MCF 10A (cell line): ENCODE results near the gene THOC5. TPM values are rescaled to one million over a fixed set of nuclear protein-coding genes. Genes with fewer than 3 reads are reported as not detected.

ENCODE experiments used
- BruUV-seq: library from RNA; stranded (reverse); fragments of 400-500 nt; replicated peaks from 2 replicates; lab custom pipeline; 2021; lab: Mats Ljungman, UMichigan
- CTCF ChIA-PET: fragments of 300-600 bp; sonication (Branson Sonifier 250); formaldehyde crosslinking; extraction: SDS; loops from one replicate; lab custom pipeline; 2021; ENCODE audit warnings: antibody characterized with exemption, inconsistent platforms; lab: Yijun Ruan, JAX
- POLR2A ChIA-PET: fragments of 300-600, 350-650 bp; sonication (Branson Sonifier 250); formaldehyde crosslinking; extraction: SDS; loops from one replicate; lab custom pipeline; 2020; ENCODE audit warnings: antibody characterized with exemption, inconsistent platforms; lab: Yijun Ruan, JAX
- DNase-seq: peaks from one replicate; pipeline ENCODE4 v3.0.0-alpha.2; 2018; ENCODE audit not compliant: unreplicated experiment
- H3K27ac Mint-ChIP-seq: one replicate; pipeline ENCODE4 v1.8.0; 2022; ENCODE audit warnings: mild to moderate bottlenecking, low read depth, mixed read lengths; ENCODE audit not compliant: unreplicated experiment
- H3K27me3 Mint-ChIP-seq: one replicate; pipeline ENCODE4 v1.8.0; 2022; ENCODE audit warnings: mixed read lengths; ENCODE audit not compliant: insufficient read depth, unreplicated experiment
- H3K36me3 Mint-ChIP-seq: one replicate; pipeline ENCODE4 v1.8.0; 2022; ENCODE audit warnings: mild to moderate bottlenecking, moderate library complexity, mixed read lengths; ENCODE audit not compliant: insufficient read depth, unreplicated experiment
- H3K4me1 Mint-ChIP-seq: one replicate; pipeline ENCODE4 v1.8.0; 2022; ENCODE audit warnings: mixed read lengths; ENCODE audit not compliant: insufficient read depth, unreplicated experiment
- H3K4me3 Mint-ChIP-seq: one replicate; pipeline ENCODE4 v1.8.0; 2022; ENCODE audit warnings: mild to moderate bottlenecking, moderate library complexity, mixed read lengths; ENCODE audit not compliant: unreplicated experiment
- H3K9me3 Mint-ChIP-seq: one replicate; pipeline ENCODE4 v1.8.0; 2022; ENCODE audit warnings: mixed read lengths; ENCODE audit not compliant: unreplicated experiment
- intact Hi-C: fragments of 100-400 bp; cut with micrococcal nuclease; formaldehyde crosslinking; loops from 2 replicates; pipeline ENCODE4 v1.14.1; 2022
- total RNA-seq: library from RNA; stranded (reverse); gene quantifications from 2 replicates; pipeline ENCODE4 v1.2.3, GENCODE V29; 2022
- TF ChIP-seq, protein P1 (sequence below): fragments of 200-600 bp; IDR thresholded peaks from one replicate; pipeline ENCODE4 v1.8.0; 2022; ENCODE audit warnings: antibody characterized with exemption, mild to moderate bottlenecking; ENCODE audit not compliant: unreplicated experiment

Gene THOC5
- total RNA-seq, 1 experiment from 2014 or later, result 51.3 TPM

- no peak overlapping the region for H3K27ac Mint-ChIP-seq
- no peaks in the 10 kb centered on the region for H3K9me3 Mint-ChIP-seq
- H3K27me3 Mint-ChIP-seq, result peaks cover 49% of the 10 kb centered on the region
- ChIA-PET POLR2A (no interaction called here), CTCF (interaction anchor here (0.6 kb wide), 1 partner anchor 56 kb away, joined by 3 read pairs; no protein-coding TSS in a partner anchor)
- H3K4me3 Mint-ChIP-seq, result no peak overlapping the region
- no peaks in the 10 kb centered on the region for H3K36me3 Mint-ChIP-seq
- intact Hi-C loops, result no loop called here
- no peak for DNase-seq
- BruUV-seq, result no TSS peak
- H3K4me1 Mint-ChIP-seq, result peaks cover 6% of the 10 kb centered on the region
- TF ChIP-seq, protein P1, sequence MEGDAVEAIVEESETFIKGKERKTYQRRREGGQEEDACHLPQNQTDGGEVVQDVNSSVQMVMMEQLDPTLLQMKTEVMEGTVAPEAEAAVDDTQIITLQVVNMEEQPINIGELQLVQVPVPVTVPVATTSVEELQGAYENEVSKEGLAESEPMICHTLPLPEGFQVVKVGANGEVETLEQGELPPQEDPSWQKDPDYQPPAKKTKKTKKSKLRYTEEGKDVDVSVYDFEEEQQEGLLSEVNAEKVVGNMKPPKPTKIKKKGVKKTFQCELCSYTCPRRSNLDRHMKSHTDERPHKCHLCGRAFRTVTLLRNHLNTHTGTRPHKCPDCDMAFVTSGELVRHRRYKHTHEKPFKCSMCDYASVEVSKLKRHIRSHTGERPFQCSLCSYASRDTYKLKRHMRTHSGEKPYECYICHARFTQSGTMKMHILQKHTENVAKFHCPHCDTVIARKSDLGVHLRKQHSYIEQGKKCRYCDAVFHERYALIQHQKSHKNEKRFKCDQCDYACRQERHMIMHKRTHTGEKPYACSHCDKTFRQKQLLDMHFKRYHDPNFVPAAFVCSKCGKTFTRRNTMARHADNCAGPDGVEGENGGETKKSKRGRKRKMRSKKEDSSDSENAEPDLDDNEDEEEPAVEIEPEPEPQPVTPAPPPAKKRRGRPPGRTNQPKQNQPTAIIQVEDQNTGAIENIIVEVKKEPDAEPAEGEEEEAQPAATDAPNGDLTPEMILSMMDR, result no peak
Measured at GRCh38 chr22:29480262-29480511, 73.4 kb downstream of the THOC5 start.

DNA sequence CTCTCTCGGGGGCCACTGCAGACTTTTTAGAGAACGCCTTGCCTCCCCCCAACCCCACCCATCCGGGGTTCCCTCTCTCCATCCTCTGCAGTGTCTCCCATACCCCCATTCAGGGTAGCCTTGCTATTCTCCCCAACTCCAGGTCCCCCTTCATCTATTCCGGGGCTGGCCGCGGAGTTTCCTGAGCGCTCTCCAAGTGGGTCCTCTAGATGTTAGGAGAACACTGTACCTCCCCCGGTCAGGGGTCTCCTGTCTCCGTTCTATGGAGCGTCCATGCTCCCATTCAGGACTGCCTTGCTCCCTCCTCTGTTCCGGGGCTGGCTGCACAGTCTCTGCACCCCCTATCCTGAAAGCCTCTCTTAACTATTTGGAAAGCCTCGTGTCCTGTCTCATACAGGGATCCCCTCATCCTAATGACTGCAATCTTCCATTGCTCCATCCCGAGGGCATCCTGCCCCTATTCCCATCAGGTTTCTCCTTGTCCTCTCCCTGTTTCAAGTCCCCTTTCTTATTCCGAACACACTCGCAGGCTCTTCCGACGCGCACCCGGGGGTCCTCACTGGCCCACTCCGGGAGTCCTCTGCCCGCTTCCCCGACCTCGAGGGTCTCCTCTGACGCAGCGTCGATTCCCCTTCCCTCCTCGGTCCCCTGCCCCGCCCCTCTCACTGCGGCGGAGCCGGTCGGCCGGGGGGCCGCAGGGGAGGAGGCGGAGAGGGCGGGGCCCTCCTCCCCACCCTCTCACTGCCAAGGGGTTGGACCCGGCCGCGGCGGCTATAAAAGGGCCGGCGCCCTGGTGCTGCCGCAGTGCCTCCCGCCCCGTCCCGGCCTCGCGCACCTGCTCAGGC, 73.9 kb downstream of the THOC5 start, which contains the start of gene NEFH:
Gene NEFH, plus strand, starts transcription at position 802 of the 845 bp plus-strand sequence. CDS start 45 bp downstream, outside the sequence.
- no peaks in the 10 kb centered on the region for H3K9me3 Mint-ChIP-seq
- no peak within 1 kb of the TSS for H3K27ac Mint-ChIP-seq
- TF ChIP-seq, protein P1, result no peak
- intact Hi-C loops, result no loop called here
- peaks cover 52% of the 10 kb centered on the region for H3K27me3 Mint-ChIP-seq
- H3K4me1 Mint-ChIP-seq, result peaks cover 6% of the 10 kb centered on the region
- DNase-seq, result no peak
- ChIA-PET CTCF (interaction anchor here (0.6 kb wide), 1 partner anchor 56 kb away, joined by 3 read pairs; no protein-coding TSS in a partner anchor), POLR2A (no interaction called here)
- no peak within 1 kb of the TSS for H3K4me3 Mint-ChIP-seq
- no peaks in the 10 kb centered on the region for H3K36me3 Mint-ChIP-seq
- no TSS peak for BruUV-seq

DNA sequence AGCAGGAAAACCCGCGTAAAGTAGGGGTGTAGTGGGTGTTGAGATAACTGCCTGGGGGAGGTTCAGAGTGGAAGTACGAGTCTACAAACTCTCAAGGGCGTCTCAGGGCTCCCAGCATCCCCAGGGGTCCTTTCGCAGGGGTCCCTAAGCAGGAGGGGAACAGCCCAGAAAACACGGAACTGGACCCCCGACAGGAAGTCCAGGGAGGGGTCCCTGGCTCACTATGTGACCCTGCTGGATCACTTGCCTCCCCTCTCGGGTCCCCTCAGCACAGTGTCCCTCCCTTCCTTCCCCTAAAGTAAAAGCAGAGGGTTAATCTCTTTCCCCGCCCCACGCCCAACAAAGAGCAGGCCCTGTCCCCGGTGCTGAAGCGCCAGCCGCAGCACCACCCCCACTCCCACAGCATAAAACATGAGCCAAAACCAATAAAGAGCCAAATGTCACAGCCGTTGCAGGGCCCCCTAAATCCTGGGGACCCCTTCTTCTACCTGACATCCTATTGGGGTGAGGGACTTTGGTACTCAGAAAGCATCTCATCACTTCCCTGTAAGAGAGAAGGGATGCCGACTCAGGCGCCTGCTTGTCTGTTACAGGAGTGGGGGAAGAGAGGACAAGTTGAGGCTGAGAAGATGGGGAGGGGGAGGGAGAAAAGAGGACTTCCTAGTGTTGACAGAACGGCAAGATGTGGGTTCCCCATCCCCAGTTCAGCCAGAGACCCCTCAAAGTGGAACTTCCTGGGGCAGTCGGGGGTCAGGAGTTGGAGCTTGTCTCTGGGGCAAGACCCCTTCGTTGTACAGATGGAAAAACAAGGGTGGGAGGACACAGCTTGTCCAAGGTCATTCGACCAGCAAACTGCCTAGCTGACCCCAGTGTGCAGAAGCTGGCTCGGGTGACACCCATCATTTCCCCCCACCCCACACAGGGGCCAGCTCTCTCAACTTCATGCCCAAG, 75.0 kb downstream of the THOC5 start:
- BruUV-seq, result no TSS peak
- H3K27me3 Mint-ChIP-seq, result peaks cover 54% of the 10 kb centered on the region

More for the DNA sequence above, 75.0 kb downstream of the THOC5 start:
- CTCF ChIA-PET, result no interaction called here
- H3K27ac Mint-ChIP-seq, result no peak overlapping the region
- POLR2A ChIA-PET, result no interaction called here
- TF ChIP-seq, protein P1, result no peak
- H3K4me1 Mint-ChIP-seq, result peaks cover 6% of the 10 kb centered on the region
- no peaks in the 10 kb centered on the region for H3K9me3 Mint-ChIP-seq
- H3K4me3 Mint-ChIP-seq, result no peak overlapping the region
- intact Hi-C loops, result no loop called here
- no peaks in the 10 kb centered on the region for H3K36me3 Mint-ChIP-seq
- no peak for DNase-seq
